HG02763 (cell line): ENCODE results near the gene VAPA.

Source experiments
- ATAC-seq: cut with Tn5 transposase; IDR thresholded peaks from one replicate; pipeline ENCODE4 v1.9.1; 2021; ENCODE audit warnings: mild to moderate bottlenecking, moderate library complexity; ENCODE audit not compliant: unreplicated experiment

The VAPA gene

GRCh38 chr18:9913526-9914333 lies at the start of gene VAPA:
TSS of gene VAPA (plus strand) at chr18:9914016. CDS start at chr18:9914257, 241 bp downstream.
- ATAC-seq, result peak; percentile 80

- ATAC-seq, result no peak
These were observed 47.9 kb upstream of the VAPA start for GRCh38 chr18:9865764-9866490.

- no peak for ATAC-seq
These were observed 47.2 kb upstream of the VAPA start for GRCh38 chr18:9866627-9867026.

GRCh38 chr18:9867071-9867594 lies 46.7 kb upstream of the VAPA start:
- ATAC-seq, result no peak

- ATAC-seq, result no peak
These were observed 44.7 kb upstream of the VAPA start for GRCh38 chr18:9868857-9869714.

- ATAC-seq, result peak; percentile 54
These were observed 43.9 kb upstream of the VAPA start for GRCh38 chr18:9869715-9870430.

GRCh38 chr18:9870431-9871008 lies 43.3 kb upstream of the VAPA start:
- ATAC-seq, result no peak

- no peak for ATAC-seq
These were observed 42.5 kb upstream of the VAPA start for GRCh38 chr18:9871244-9871746.

- no peak for ATAC-seq
These were observed 41.0 kb upstream of the VAPA start for GRCh38 chr18:9872823-9873222.

- no peak for ATAC-seq
These were observed 39.1 kb upstream of the VAPA start for GRCh38 chr18:9874728-9875127.

GRCh38 chr18:9876212-9876866 lies 37.5 kb upstream of the VAPA start:
- ATAC-seq, result no peak

- ATAC-seq, result no peak
These were observed 36.8 kb upstream of the VAPA start for GRCh38 chr18:9876867-9877654.

- ATAC-seq, result no peak
These were observed 36.2 kb upstream of the VAPA start for GRCh38 chr18:9877655-9878014.

GRCh38 chr18:9878095-9878494 lies 35.7 kb upstream of the VAPA start:
- no peak for ATAC-seq

- no peak for ATAC-seq
These were observed 35.0 kb upstream of the VAPA start for GRCh38 chr18:9878783-9879242.

GRCh38 chr18:9884090-9884489 lies 29.7 kb upstream of the VAPA start:
- no peak for ATAC-seq

GRCh38 chr18:9884532-9885140 lies 29.2 kb upstream of the VAPA start:
- ATAC-seq, result no peak
